Esophagus squamous epithelium (tissue), 4 donors: ENCODE data around the gene CTTNBP2NL.

Source experiments
- POLR2A ChIP-seq, 4 donors: fragments of 450-650 bp; IDR thresholded peaks; one replicate each; pipeline ENCODE4 v1.6.1; 2017; ENCODE audit warnings: antibody characterized with exemption in 4 of 4, mild to moderate bottlenecking in 4 of 4, moderate library complexity in 3 of 4
- TF ChIP-seq, protein P1 (sequence below), 6 experiments: fragments of 450-650 bp in 4 of 6; fragments of 200-600 bp in 2 of 6; sonication (generic) in 2 of 6; IDR thresholded peaks; one replicate each; pipeline ENCODE4 v1.5.1; 2016 to 2019; ENCODE audit warnings: antibody characterized with exemption in 6 of 6, mild to moderate bottlenecking in 4 of 6, moderate library complexity in 4 of 6

- TF ChIP-seq, protein P1, sequence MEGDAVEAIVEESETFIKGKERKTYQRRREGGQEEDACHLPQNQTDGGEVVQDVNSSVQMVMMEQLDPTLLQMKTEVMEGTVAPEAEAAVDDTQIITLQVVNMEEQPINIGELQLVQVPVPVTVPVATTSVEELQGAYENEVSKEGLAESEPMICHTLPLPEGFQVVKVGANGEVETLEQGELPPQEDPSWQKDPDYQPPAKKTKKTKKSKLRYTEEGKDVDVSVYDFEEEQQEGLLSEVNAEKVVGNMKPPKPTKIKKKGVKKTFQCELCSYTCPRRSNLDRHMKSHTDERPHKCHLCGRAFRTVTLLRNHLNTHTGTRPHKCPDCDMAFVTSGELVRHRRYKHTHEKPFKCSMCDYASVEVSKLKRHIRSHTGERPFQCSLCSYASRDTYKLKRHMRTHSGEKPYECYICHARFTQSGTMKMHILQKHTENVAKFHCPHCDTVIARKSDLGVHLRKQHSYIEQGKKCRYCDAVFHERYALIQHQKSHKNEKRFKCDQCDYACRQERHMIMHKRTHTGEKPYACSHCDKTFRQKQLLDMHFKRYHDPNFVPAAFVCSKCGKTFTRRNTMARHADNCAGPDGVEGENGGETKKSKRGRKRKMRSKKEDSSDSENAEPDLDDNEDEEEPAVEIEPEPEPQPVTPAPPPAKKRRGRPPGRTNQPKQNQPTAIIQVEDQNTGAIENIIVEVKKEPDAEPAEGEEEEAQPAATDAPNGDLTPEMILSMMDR (IDR thresholded peaks at IDR 0.05), result no peak
- no peak for TF ChIP-seq POLR2A (IDR thresholded peaks at IDR 0.05)
Observed at GRCh38 chr1:112445596-112445995, 49.6 kb downstream of the CTTNBP2NL start.
